ENCODE measurements around the gene PRKCI. TPM values are rescaled to one million over a fixed set of nuclear protein-coding genes. Genes with fewer than 3 reads are reported as not detected.

Gene PRKCI
- polyA plus RNA-seq, 1 experiment = 15.1 TPM

DNA sequence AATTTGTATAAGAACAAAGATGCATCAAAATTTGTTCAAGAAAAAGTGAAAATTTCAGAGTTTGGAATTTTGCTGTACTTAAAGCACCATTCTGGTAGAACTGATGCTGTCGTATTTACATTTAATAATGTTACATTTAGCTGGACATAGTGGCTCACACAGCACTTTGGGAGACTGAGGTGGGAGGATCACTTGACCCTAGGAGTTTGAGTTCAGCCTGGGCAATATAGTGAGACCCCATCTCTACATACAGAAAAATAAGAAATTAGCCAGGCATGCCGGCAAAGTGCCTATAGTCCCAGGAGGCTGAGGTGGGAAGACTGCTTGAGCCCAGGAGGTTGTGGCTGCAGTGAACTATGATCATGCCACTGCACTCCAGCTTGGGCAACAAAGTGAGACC is 83.8 kb downstream of the PRKCI start:
- no peak overlapping the region for H3K4me3 ChIP-seq (ENCODE audit: low read depth, low read length)
- ChIA-PET CTCF (interaction anchor here (0.7 to 4.1 kb wide), 3 partner anchors 64 to 105 kb away, joined by 3 to 24 read pairs (median 3); no protein-coding TSS in a partner anchor), POLR2A (no interaction called here)
- no peaks in the 10 kb centered on the region for H3K36me3 ChIP-seq (ENCODE audit: control insufficient read depth, insufficient read depth, low read length)
- no peak for TF ChIP-seq CTCF (IDR thresholded peaks at IDR 0.05; ENCODE audit: insufficient read depth, low read depth, low read length)
- no peaks in the 10 kb centered on the region for H3K27me3 ChIP-seq (ENCODE audit: control insufficient read depth, insufficient read depth, low read length)
- DNase-seq (ENCODE audit: low read depth) = no peak

- H3K4me3 ChIP-seq (ENCODE audit: low read depth, low read length) = no peak overlapping the region
- DNase-seq (ENCODE audit: low read depth) = no peak
- ChIA-PET CTCF (interaction anchor here (1.6 to 4.1 kb wide), 6 partner anchors 99 to 541 kb away, joined by 5 to 24 read pairs (median 10); no protein-coding TSS in a partner anchor), POLR2A (no interaction called here)
- no peaks in the 10 kb centered on the region for H3K36me3 ChIP-seq (ENCODE audit: control insufficient read depth, insufficient read depth, low read length)
- no peak for TF ChIP-seq CTCF (IDR thresholded peaks at IDR 0.05; ENCODE audit: insufficient read depth, low read depth, low read length)
- H3K27me3 ChIP-seq (ENCODE audit: control insufficient read depth, insufficient read depth, low read length) = no peaks in the 10 kb centered on the region
These were observed 85.6 kb downstream of the PRKCI start for GRCh38 chr3:170307671-170308405.

- Histone ChIP-seq H3K36me3 (ENCODE audit: control insufficient read depth, insufficient read depth, low read length) (no peaks in the 10 kb centered on the region), H3K4me3 (ENCODE audit: low read depth, low read length) (no peak overlapping the region), H3K27me3 (ENCODE audit: control insufficient read depth, insufficient read depth, low read length) (no peaks in the 10 kb centered on the region)
- ChIA-PET CTCF (interaction anchor here (0.9 to 4.1 kb wide), 8 partner anchors 19 to 539 kb away, joined by 3 to 24 read pairs (median 8); no protein-coding TSS in a partner anchor), POLR2A (no interaction called here)
- no peak for DNase-seq (ENCODE audit: low read depth)
- TF ChIP-seq CTCF (IDR thresholded peaks at IDR 0.05; ENCODE audit: insufficient read depth, low read depth, low read length) = no peak
These were observed 86.8 kb downstream of the PRKCI start for GRCh38 chr3:170309046-170309445.

GRCh38 chr3:170317954-170318353 is 95.7 kb downstream of the PRKCI start:
- CTCF ChIA-PET = interaction anchor here (0.6 to 1.2 kb wide), 2 partner anchors 8 to 93 kb away, joined by 3 to 8 read pairs; no protein-coding TSS in a partner anchor
- H3K36me3 ChIP-seq (ENCODE audit: control insufficient read depth, insufficient read depth, low read length) = no peaks in the 10 kb centered on the region
- H3K4me3 ChIP-seq (ENCODE audit: low read depth, low read length) = no peak overlapping the region
- no peak for DNase-seq (ENCODE audit: low read depth)
- POLR2A ChIA-PET = no interaction called here
- no peaks in the 10 kb centered on the region for H3K27me3 ChIP-seq (ENCODE audit: control insufficient read depth, insufficient read depth, low read length)
- TF ChIP-seq CTCF (IDR thresholded peaks at IDR 0.05; ENCODE audit: insufficient read depth, low read depth, low read length) = no peak

- TF ChIP-seq CTCF (IDR thresholded peaks at IDR 0.05; ENCODE audit: insufficient read depth, low read depth, low read length) = no peak
- ChIA-PET POLR2A (no interaction called here), CTCF (interaction anchor here (0.7 kb wide), 1 partner anchor 49 kb away, joined by 3 read pairs; no protein-coding TSS in a partner anchor)
- Histone ChIP-seq H3K36me3 (ENCODE audit: control insufficient read depth, insufficient read depth, low read length) (no peaks in the 10 kb centered on the region), H3K4me3 (ENCODE audit: low read depth, low read length) (no peak overlapping the region), H3K27me3 (ENCODE audit: control insufficient read depth, insufficient read depth, low read length) (no peaks in the 10 kb centered on the region)
- DNase-seq (ENCODE audit: low read depth) = no peak
These were observed 98.4 kb downstream of the PRKCI start for GRCh38 chr3:170320461-170321121.
